ENCODE results near the gene IRAK1. TPM values are rescaled to one million over a fixed set of nuclear protein-coding genes. Genes with fewer than 3 reads are reported as not detected.

The IRAK1 gene
- total RNA-seq, 1 experiment from 2014 or later: 92.3 TPM

GRCh38 chrX:153961292-153961691 is 58.4 kb downstream of the IRAK1 start (continued):
- TF ChIP-seq POLR2A (IDR thresholded peaks at IDR 0.05; ENCODE audit: borderline replicate concordance, extremely low read depth, insufficient read depth, insufficient read length) (no peak), EZH2 (IDR thresholded peaks at IDR 0.05) (no peak)

DNA sequence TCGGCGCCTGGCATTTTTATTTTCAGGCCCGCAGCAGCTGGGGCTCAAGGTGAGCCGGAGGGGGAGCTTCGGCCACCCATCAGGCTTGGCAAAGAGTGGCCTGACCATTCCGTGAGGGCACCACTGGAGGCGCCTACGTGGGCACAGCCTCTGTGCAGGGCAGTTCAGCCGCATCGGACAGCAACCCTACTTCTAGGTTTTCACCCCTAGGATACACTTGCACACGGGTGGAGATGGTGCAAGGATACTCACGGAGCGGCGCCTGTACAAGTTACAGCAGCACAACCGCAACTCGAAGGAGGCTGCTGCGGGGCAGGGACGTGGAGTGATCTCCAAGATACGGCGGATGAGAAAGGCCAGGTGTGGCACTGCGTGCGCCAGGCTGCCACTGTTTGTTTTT is 58.9 kb downstream of the IRAK1 start:
- ChIA-PET RAD21 (ENCODE audit: low non-redundant PET in 1 of 2, low total read pairs in 2 of 2, uncharacterized antibody in 2 of 2, unreplicated experiment in 2 of 2) (no interaction called here), CTCF (interaction anchor here (1.5 kb wide), 1 partner anchor 13 kb away, joined by 4 read pairs; no protein-coding TSS in a partner anchor), POLR2A (no interaction called here)

More for the DNA sequence above, 58.9 kb downstream of the IRAK1 start:
- no peak overlapping the region for H3K27ac ChIP-seq (ENCODE audit: low read depth, low read length)
- TF ChIP-seq POLR2AphosphoS5 (IDR thresholded peaks at IDR 0.05; ENCODE audit: low read depth, low read length) (no peak), CTCF (IDR thresholded peaks at IDR 0.05 in 2 of 3, conservative IDR thresholded peaks at IDR 0.05 in 1 of 3; ENCODE audit: borderline replicate concordance in 1 of 3, insufficient read depth in 1 of 3, low read depth in 2 of 3, low read length in 2 of 3) (no peak), FOSL1 (IDR thresholded peaks at IDR 0.05; ENCODE audit: low read depth) (no peak), RAD21 (IDR thresholded peaks at IDR 0.05; ENCODE audit: low read depth) (no peak)
- TF ChIP-seq, protein P1, sequence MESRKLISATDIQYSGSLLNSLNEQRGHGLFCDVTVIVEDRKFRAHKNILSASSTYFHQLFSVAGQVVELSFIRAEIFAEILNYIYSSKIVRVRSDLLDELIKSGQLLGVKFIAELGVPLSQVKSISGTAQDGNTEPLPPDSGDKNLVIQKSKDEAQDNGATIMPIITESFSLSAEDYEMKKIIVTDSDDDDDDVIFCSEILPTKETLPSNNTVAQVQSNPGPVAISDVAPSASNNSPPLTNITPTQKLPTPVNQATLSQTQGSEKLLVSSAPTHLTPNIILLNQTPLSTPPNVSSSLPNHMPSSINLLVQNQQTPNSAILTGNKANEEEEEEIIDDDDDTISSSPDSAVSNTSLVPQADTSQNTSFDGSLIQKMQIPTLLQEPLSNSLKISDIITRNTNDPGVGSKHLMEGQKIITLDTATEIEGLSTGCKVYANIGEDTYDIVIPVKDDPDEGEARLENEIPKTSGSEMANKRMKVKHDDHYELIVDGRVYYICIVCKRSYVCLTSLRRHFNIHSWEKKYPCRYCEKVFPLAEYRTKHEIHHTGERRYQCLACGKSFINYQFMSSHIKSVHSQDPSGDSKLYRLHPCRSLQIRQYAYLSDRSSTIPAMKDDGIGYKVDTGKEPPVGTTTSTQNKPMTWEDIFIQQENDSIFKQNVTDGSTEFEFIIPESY (IDR thresholded peaks at IDR 0.05; ENCODE audit: extremely low read depth, insufficient replicate concordance, low read length): no peak
- TF ChIP-seq, protein P2, sequence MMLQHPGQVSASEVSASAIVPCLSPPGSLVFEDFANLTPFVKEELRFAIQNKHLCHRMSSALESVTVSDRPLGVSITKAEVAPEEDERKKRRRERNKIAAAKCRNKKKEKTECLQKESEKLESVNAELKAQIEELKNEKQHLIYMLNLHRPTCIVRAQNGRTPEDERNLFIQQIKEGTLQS (IDR thresholded peaks at IDR 0.05): no peak
- H3K79me2 ChIP-seq (ENCODE audit: insufficient read depth, low read length): peaks cover 46% of the 10 kb centered on the region
- peaks cover 10 to 15% of the 10 kb centered on the region in 2 experiments; a peak in 3 of 4 replicates for H3K36me3 ChIP-seq (ENCODE audit: control insufficient read depth in 1 of 2, insufficient read depth in 2 of 2, low read length in 2 of 2)
- DNase-seq (ENCODE audit: low read depth, low spot score) (no peak), ATAC-seq (no peak)
- H3K4me3 ChIP-seq (replicated peaks in 1 of 2; ENCODE audit: low read depth in 1 of 2, low read length in 2 of 2): no peak overlapping the region
- H3K9me3 ChIP-seq (ENCODE audit: control insufficient read depth in 1 of 2, insufficient read depth in 1 of 2, low read depth in 1 of 2, low read length in 2 of 2): no peaks in the 10 kb centered on the region
- no peaks in the 10 kb centered on the region for H4K20me1 ChIP-seq (ENCODE audit: insufficient read depth)
- BruUV-seq (replicated peaks): no TSS peak
- H2AFZ ChIP-seq (ENCODE audit: low read depth, low read length, poor library complexity, severe bottlenecking): no peak overlapping the region
- no peak overlapping the region for H3K4me2 ChIP-seq (ENCODE audit: low read length)
- no peaks in the 10 kb centered on the region for H3K27me3 ChIP-seq (ENCODE audit: insufficient read depth, low read length)
- intact Hi-C loops (cut with micrococcal nuclease): no loop called here
- H3K4me1 ChIP-seq (ENCODE audit: control insufficient read depth in 1 of 2, insufficient read depth in 2 of 2, low read length in 2 of 2): no peaks in the 10 kb centered on the region
- no peak overlapping the region for H3K9ac ChIP-seq (ENCODE audit: low read length)
- no peaks in the 10 kb centered on the region for H3K9me2 ChIP-seq (ENCODE audit: insufficient read depth)

MicroRNAs encoded within 50 kb of the gene (microRNA counts, 767-probe panel; counts per million panel counts)
- microRNA hsa-miR-718: not detected

Small RNA genes lying within 50 kb of the gene (microRNA-seq; reads per million reads assigned to microRNA genes)
- gene MIR3202-1 (ENCODE audit: borderline number of aligned reads) (not detected), gene MIR3202-2 (ENCODE audit: borderline number of aligned reads) (not detected), gene MIR718 (ENCODE audit: borderline number of aligned reads) (not detected)

Other genes with a start within 250 kb of the IRAK1 start
- gene SRPK3, start 238.9 kb downstream of the IRAK1 start, total RNA-seq (2021; ENCODE audit: unreplicated experiment): not detected
- gene IDH3G, start 225.5 kb downstream of the IRAK1 start, total RNA-seq (2021; ENCODE audit: unreplicated experiment): 49.7 TPM
- gene SSR4, start 225.2 kb downstream of the IRAK1 start, total RNA-seq (2021; ENCODE audit: unreplicated experiment): 182 TPM
- gene PDZD4, start 189.4 kb downstream of the IRAK1 start, total RNA-seq (2021; ENCODE audit: unreplicated experiment): 0.30 TPM
- gene L1CAM, start 133.7 kb downstream of the IRAK1 start, total RNA-seq (2021; ENCODE audit: unreplicated experiment): 14.8 TPM
- not detected for gene AVPR2, start 115.2 kb downstream of the IRAK1 start, total RNA-seq (2021; ENCODE audit: unreplicated experiment)
- gene ARHGAP4, start 93.6 kb downstream of the IRAK1 start, total RNA-seq (2021; ENCODE audit: unreplicated experiment): 67.4 TPM
- 124 TPM for gene NAA10, start 84.9 kb downstream of the IRAK1 start, total RNA-seq (2021; ENCODE audit: unreplicated experiment)
- gene RENBP, start 75.3 kb downstream of the IRAK1 start, total RNA-seq (2021; ENCODE audit: unreplicated experiment): 1.3 TPM
- 72.8 TPM for gene HCFC1, start 48.1 kb downstream of the IRAK1 start, total RNA-seq (2021; ENCODE audit: unreplicated experiment)
- 12.6 TPM for gene TMEM187, start 47.1 kb downstream of the IRAK1 start, total RNA-seq (2021; ENCODE audit: unreplicated experiment)
- 32.4 TPM for gene MECP2, start 77.8 kb upstream of the IRAK1 start, total RNA-seq (2021; ENCODE audit: unreplicated experiment)
- not detected for gene OPN1LW, start 124.3 kb upstream of the IRAK1 start, total RNA-seq (2021; ENCODE audit: unreplicated experiment)
- not detected for gene OPN1MW, start 162.7 kb upstream of the IRAK1 start, total RNA-seq (2021; ENCODE audit: unreplicated experiment)
- not detected for gene OPN1MW2, start 199.9 kb upstream of the IRAK1 start, total RNA-seq (2021; ENCODE audit: unreplicated experiment)
- gene OPN1MW3, start 237.7 kb upstream of the IRAK1 start, total RNA-seq (2021; ENCODE audit: unreplicated experiment): not detected